Esophagus muscularis mucosa (tissue), 3 donors: ENCODE results near the gene CPEB1.

Experiments
- POLR2A ChIP-seq: fragments of 450-650 bp; IDR thresholded peaks from one replicate; pipeline ENCODE4 v1.6.1; 2017; ENCODE audit warnings: antibody characterized with exemption, moderate library complexity, mild to moderate bottlenecking, low read depth
- TF ChIP-seq, protein P1 (sequence below), 3 experiments: fragments of 200-600 bp in 2 of 3; fragments of 450-650 bp in 1 of 3; sonication (generic) in 2 of 3; IDR thresholded peaks; one replicate each; pipeline ENCODE4 v1.5.1; 2017 to 2019; ENCODE audit warnings: antibody characterized with exemption in 3 of 3, mild to moderate bottlenecking in 2 of 3, moderate library complexity in 1 of 3

- TF ChIP-seq, protein P1, sequence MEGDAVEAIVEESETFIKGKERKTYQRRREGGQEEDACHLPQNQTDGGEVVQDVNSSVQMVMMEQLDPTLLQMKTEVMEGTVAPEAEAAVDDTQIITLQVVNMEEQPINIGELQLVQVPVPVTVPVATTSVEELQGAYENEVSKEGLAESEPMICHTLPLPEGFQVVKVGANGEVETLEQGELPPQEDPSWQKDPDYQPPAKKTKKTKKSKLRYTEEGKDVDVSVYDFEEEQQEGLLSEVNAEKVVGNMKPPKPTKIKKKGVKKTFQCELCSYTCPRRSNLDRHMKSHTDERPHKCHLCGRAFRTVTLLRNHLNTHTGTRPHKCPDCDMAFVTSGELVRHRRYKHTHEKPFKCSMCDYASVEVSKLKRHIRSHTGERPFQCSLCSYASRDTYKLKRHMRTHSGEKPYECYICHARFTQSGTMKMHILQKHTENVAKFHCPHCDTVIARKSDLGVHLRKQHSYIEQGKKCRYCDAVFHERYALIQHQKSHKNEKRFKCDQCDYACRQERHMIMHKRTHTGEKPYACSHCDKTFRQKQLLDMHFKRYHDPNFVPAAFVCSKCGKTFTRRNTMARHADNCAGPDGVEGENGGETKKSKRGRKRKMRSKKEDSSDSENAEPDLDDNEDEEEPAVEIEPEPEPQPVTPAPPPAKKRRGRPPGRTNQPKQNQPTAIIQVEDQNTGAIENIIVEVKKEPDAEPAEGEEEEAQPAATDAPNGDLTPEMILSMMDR (IDR thresholded peaks at IDR 0.05): no peak
- TF ChIP-seq POLR2A: no peak
Measured at GRCh38 chr15:82549199-82549665, 97.9 kb downstream of the CPEB1 start.
